ENCODE measurements around the gene GYPB. TPM values are rescaled to one million over a fixed set of nuclear protein-coding genes. Genes with fewer than 3 reads are reported as not detected.
"Not testable (repeated sequence)": the region's sequence is repeated elsewhere in the genome, so short reads cannot be mapped to it uniquely, and the experiment has no call there.

GYPB gene
- total and polyA plus RNA-seq, 2 donors (not counting 3 experiments of a cell fraction or from before 2014, with no cell fraction given), result not detected

DNA sequence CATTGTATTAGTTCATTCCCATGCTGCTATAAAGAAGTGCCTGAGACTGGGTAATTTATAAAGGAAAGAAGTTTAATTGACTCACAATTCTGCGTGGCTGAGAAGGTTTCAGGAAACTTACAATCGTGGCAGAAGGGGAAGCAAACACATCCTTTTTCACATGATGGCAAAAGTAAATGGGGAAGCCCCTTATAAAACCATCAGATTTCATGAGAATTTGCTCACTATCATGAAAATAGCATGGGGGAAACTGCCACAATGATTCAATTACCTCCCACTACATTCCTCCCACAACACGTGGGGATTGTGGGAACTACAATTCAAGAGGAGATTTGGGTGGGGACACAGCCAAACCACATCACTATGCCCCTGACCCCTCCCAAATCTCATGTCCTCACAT, 28.5 kb downstream of the GYPB start:
- H3K9me1 ChIP-seq (replicated peaks; ENCODE audit: control insufficient read depth, extremely low read depth, insufficient read depth, low read length); BruUV-seq (replicated peaks); H3K4me1 ChIP-seq (ENCODE audit: control insufficient read depth, extremely low read depth, insufficient read depth, low read length); POLR2A ChIA-PET; FAIRE-seq; CTCF ChIA-PET; dilution Hi-C loops (cut with MboI; ENCODE audit: extremely low pct_ligation_motif_present, low sequenced_read_pairs); H3K27me3 ChIP-seq (ENCODE audit: control insufficient read depth in 2 of 2, insufficient read depth in 2 of 2, low read length in 2 of 2); H3K9ac ChIP-seq (replicated peaks; ENCODE audit: extremely low read depth, insufficient read depth, low read length); H3K9me3 ChIP-seq (replicated peaks; ENCODE audit: control insufficient read depth, insufficient read depth, low read length); intact Hi-C loops (cut with micrococcal nuclease); H3K27ac ChIP-seq (ENCODE audit: insufficient read depth, low read depth, low read length); H2AFZ ChIP-seq (ENCODE audit: low read depth, low read length); H3K4me2 ChIP-seq (ENCODE audit: insufficient read depth, low read length); H3K36me3 ChIP-seq (ENCODE audit: control insufficient read depth in 2 of 2, extremely low read depth in 1 of 2, insufficient read depth in 2 of 2, low read length in 2 of 2); H3K79me2 ChIP-seq (ENCODE audit: control insufficient read depth, insufficient read depth, low read length); H3K4me3 ChIP-seq (replicated peaks in 1 of 3; ENCODE audit: insufficient read depth in 1 of 3, low read depth in 1 of 3, low read length in 3 of 3); DNase-seq (ENCODE audit: low read depth, low spot score); H4K20me1 ChIP-seq (replicated peaks; ENCODE audit: control insufficient read depth, extremely low read depth, insufficient read depth, low read length): not testable (repeated sequence)

DNA sequence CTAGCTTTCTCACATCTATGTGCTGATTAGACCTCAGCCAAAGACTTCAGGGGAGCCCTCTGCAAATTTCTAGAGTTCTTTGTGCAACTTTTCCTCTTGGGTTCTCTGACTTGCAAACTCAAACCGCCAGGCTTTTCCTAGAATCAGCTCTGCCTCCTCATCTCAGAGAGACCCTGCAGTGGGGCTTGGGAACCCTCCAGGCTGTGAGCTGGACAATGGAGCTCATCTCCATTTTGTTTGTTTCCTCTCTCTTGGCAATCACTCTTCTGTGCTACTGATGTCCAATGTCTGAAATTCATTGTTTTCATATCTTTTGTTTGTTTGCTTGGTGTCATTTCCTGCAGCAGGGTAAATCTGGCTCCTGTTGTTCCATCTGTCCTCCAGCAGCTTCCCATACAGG, 33.0 kb downstream of the GYPB start:
- no peaks in the 10 kb centered on the region for H3K9me3 ChIP-seq (replicated peaks; ENCODE audit: control insufficient read depth, insufficient read depth, low read length)
- H2AFZ ChIP-seq (ENCODE audit: low read depth, low read length), result no peak overlapping the region
- no peak overlapping the region for H3K4me2 ChIP-seq (ENCODE audit: insufficient read depth, low read length)
- no peak overlapping the region for H3K27ac ChIP-seq (ENCODE audit: insufficient read depth, low read depth, low read length)
- ChIA-PET CTCF (no interaction called here), POLR2A (no interaction called here)
- no TSS peak for BruUV-seq (replicated peaks)
- no peak overlapping the region for H3K4me3 ChIP-seq (replicated peaks in 1 of 3; ENCODE audit: insufficient read depth in 1 of 3, low read depth in 1 of 3, low read length in 3 of 3)
- H3K9me1 ChIP-seq (replicated peaks; ENCODE audit: control insufficient read depth, extremely low read depth, insufficient read depth, low read length), result no peaks in the 10 kb centered on the region
- H3K4me1 ChIP-seq (ENCODE audit: control insufficient read depth, extremely low read depth, insufficient read depth, low read length), result no peaks in the 10 kb centered on the region
- no peaks in the 10 kb centered on the region for H3K27me3 ChIP-seq (ENCODE audit: control insufficient read depth in 2 of 2, insufficient read depth in 2 of 2, low read length in 2 of 2)
- intact Hi-C loops (cut with micrococcal nuclease) (no loop called here), dilution Hi-C loops (cut with MboI; ENCODE audit: extremely low pct_ligation_motif_present, low sequenced_read_pairs) (no loop called here)
- no peaks in the 10 kb centered on the region for H3K79me2 ChIP-seq (ENCODE audit: control insufficient read depth, insufficient read depth, low read length)
- no peak overlapping the region for H3K9ac ChIP-seq (replicated peaks; ENCODE audit: extremely low read depth, insufficient read depth, low read length)
- H3K36me3 ChIP-seq (ENCODE audit: control insufficient read depth in 2 of 2, extremely low read depth in 1 of 2, insufficient read depth in 2 of 2, low read length in 2 of 2), result no peaks in the 10 kb centered on the region
- DNase-seq (ENCODE audit: low read depth, low spot score) (no peak), FAIRE-seq (no peak)
- no peaks in the 10 kb centered on the region for H4K20me1 ChIP-seq (replicated peaks; ENCODE audit: control insufficient read depth, extremely low read depth, insufficient read depth, low read length)
- TF ChIP-seq FOS (IDR thresholded peaks at IDR 0.05; ENCODE audit: borderline replicate concordance, insufficient read depth, low read length) (no peak), MYC (IDR thresholded peaks at IDR 0.05; ENCODE audit: low read depth, low read length) (no peak), JUN (IDR thresholded peaks at IDR 0.05; ENCODE audit: borderline replicate concordance, insufficient read depth, insufficient read length, low read depth) (no peak), POLR2AphosphoS5 (IDR thresholded peaks at IDR 0.05; ENCODE audit: insufficient read depth, low read depth, low read length) (no peak), POLR2A (IDR thresholded peaks at IDR 0.05; ENCODE audit: low read depth, low read length) (no peak), EZH2 (IDR thresholded peaks at IDR 0.05; ENCODE audit: borderline replicate concordance, low read depth, low read length, severe bottlenecking) (no peak), GATA2 (IDR thresholded peaks at IDR 0.05; ENCODE audit: insufficient read depth, insufficient read length, low read depth, low read length) (no peak)
- TF ChIP-seq, protein P1, sequence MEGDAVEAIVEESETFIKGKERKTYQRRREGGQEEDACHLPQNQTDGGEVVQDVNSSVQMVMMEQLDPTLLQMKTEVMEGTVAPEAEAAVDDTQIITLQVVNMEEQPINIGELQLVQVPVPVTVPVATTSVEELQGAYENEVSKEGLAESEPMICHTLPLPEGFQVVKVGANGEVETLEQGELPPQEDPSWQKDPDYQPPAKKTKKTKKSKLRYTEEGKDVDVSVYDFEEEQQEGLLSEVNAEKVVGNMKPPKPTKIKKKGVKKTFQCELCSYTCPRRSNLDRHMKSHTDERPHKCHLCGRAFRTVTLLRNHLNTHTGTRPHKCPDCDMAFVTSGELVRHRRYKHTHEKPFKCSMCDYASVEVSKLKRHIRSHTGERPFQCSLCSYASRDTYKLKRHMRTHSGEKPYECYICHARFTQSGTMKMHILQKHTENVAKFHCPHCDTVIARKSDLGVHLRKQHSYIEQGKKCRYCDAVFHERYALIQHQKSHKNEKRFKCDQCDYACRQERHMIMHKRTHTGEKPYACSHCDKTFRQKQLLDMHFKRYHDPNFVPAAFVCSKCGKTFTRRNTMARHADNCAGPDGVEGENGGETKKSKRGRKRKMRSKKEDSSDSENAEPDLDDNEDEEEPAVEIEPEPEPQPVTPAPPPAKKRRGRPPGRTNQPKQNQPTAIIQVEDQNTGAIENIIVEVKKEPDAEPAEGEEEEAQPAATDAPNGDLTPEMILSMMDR (IDR thresholded peaks at IDR 0.05; ENCODE audit: extremely low read depth in 1 of 2, insufficient read depth in 1 of 2, low read depth in 1 of 2, low read length in 2 of 2), result no peak
- TF ChIP-seq, protein P2, sequence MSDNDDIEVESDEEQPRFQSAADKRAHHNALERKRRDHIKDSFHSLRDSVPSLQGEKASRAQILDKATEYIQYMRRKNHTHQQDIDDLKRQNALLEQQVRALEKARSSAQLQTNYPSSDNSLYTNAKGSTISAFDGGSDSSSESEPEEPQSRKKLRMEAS (IDR thresholded peaks at IDR 0.05; ENCODE audit: insufficient read depth, insufficient read length), result no peak

DNA sequence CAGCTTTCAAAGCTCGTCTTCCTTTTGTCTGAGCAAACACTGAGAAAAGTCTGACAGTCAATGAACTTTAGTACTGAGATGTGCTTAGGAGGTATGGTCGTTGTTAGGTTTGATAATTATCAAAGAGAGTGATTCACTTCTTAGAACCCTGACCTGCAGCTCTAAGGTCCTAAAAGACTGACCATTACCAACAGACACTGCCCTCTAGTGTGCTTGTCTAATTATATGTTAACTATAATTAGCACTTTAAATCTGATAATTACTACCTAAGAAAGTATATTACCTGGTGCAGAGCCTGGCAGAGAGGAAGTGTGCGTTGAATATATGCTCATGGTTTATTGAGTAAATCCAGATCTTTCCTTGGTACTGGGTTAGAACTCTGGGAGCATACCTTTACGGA, 38.4 kb downstream of the GYPB start:
- H3K9me3 ChIP-seq (replicated peaks; ENCODE audit: control insufficient read depth, insufficient read depth, low read length); BruUV-seq (replicated peaks); H3K36me3 ChIP-seq (ENCODE audit: control insufficient read depth in 2 of 2, extremely low read depth in 1 of 2, insufficient read depth in 2 of 2, low read length in 2 of 2); FAIRE-seq; H3K4me1 ChIP-seq (ENCODE audit: control insufficient read depth, extremely low read depth, insufficient read depth, low read length); H3K9ac ChIP-seq (replicated peaks; ENCODE audit: extremely low read depth, insufficient read depth, low read length); H2AFZ ChIP-seq (ENCODE audit: low read depth, low read length); H3K27ac ChIP-seq (ENCODE audit: insufficient read depth, low read depth, low read length); H3K9me1 ChIP-seq (replicated peaks; ENCODE audit: control insufficient read depth, extremely low read depth, insufficient read depth, low read length); H3K27me3 ChIP-seq (ENCODE audit: control insufficient read depth in 2 of 2, insufficient read depth in 2 of 2, low read length in 2 of 2); dilution Hi-C loops (cut with MboI; ENCODE audit: extremely low pct_ligation_motif_present, low sequenced_read_pairs); POLR2A ChIA-PET; H3K79me2 ChIP-seq (ENCODE audit: control insufficient read depth, insufficient read depth, low read length); H3K4me2 ChIP-seq (ENCODE audit: insufficient read depth, low read length); H4K20me1 ChIP-seq (replicated peaks; ENCODE audit: control insufficient read depth, extremely low read depth, insufficient read depth, low read length); H3K4me3 ChIP-seq (replicated peaks in 1 of 3; ENCODE audit: insufficient read depth in 1 of 3, low read depth in 1 of 3, low read length in 3 of 3): not testable (repeated sequence)
- DNase-seq (ENCODE audit: low read depth, low spot score), result peak; percentile 39
- intact Hi-C loops (cut with micrococcal nuclease), result loop anchor here (1.0 to 2.0 kb wide), 2 partner anchors 206 to 421 kb away; no protein-coding TSS in a partner anchor
- CTCF ChIA-PET, result interaction anchor here (0.6 to 2.5 kb wide), 10 partner anchors 9 to 468 kb away, joined by 3 to 30 read pairs (median 5); no protein-coding TSS in a partner anchor
